ENCODE results near the gene ATP2B2.

The ATP2B2 gene

GRCh38 chr3:10428406-10429091 is 76.8 kb downstream of the ATP2B2 start:
- no peak for DNase-seq (ENCODE audit: low read depth in 2 of 2)

GRCh38 chr3:10426346-10427220 is 78.8 kb downstream of the ATP2B2 start:
- DNase-seq (ENCODE audit: low read depth in 2 of 2): no peak

GRCh38 chr3:10423171-10423882 is 82.1 kb downstream of the ATP2B2 start:
- no peak for DNase-seq (ENCODE audit: low read depth in 2 of 2)

GRCh38 chr3:10421996-10422395 is 83.4 kb downstream of the ATP2B2 start:
- DNase-seq (ENCODE audit: low read depth in 2 of 2): no peak

- DNase-seq (ENCODE audit: low read depth in 2 of 2): no peak
These were observed 84.5 kb downstream of the ATP2B2 start for GRCh38 chr3:10420745-10421475.

GRCh38 chr3:10419637-10420232 is 85.7 kb downstream of the ATP2B2 start:
- DNase-seq (ENCODE audit: low read depth in 2 of 2): peak; percentile 19 to 22

- no peak for DNase-seq (ENCODE audit: low read depth in 2 of 2)
These were observed 87.5 kb downstream of the ATP2B2 start for GRCh38 chr3:10417847-10418246.

- DNase-seq (ENCODE audit: low read depth in 2 of 2): no peak
These were observed 88.6 kb downstream of the ATP2B2 start for GRCh38 chr3:10416730-10417300.

GRCh38 chr3:10413041-10413440 is 92.3 kb downstream of the ATP2B2 start:
- no peak for DNase-seq (ENCODE audit: low read depth in 2 of 2)

- no peak for DNase-seq (ENCODE audit: low read depth in 2 of 2)
These were observed 93.6 kb downstream of the ATP2B2 start for GRCh38 chr3:10411598-10412332.

- no peak for DNase-seq (ENCODE audit: low read depth in 2 of 2)
These were observed 94.9 kb downstream of the ATP2B2 start for GRCh38 chr3:10410383-10411002.

GRCh38 chr3:10408680-10409079 is 96.7 kb downstream of the ATP2B2 start:
- DNase-seq (ENCODE audit: low read depth in 2 of 2): no peak

- DNase-seq (ENCODE audit: low read depth in 2 of 2): no peak
These were observed 98.0 kb downstream of the ATP2B2 start for GRCh38 chr3:10407361-10407760.

- no peak for DNase-seq (ENCODE audit: low read depth in 2 of 2)
These were observed 99.0 kb downstream of the ATP2B2 start for GRCh38 chr3:10406414-10406813.

GRCh38 chr3:10405816-10406215 is 99.6 kb downstream of the ATP2B2 start:
- DNase-seq (ENCODE audit: low read depth in 2 of 2): no peak

- no peak for DNase-seq (ENCODE audit: low read depth in 2 of 2)
These were observed 100.5 kb downstream of the ATP2B2 start for GRCh38 chr3:10404876-10405275.

GRCh38 chr3:10404377-10404776 is 101.0 kb downstream of the ATP2B2 start:
- DNase-seq (ENCODE audit: low read depth in 2 of 2): no peak

- no peak for DNase-seq (ENCODE audit: low read depth in 2 of 2)
These were observed 103.2 kb downstream of the ATP2B2 start for GRCh38 chr3:10401990-10402761.

All from stimulated activated CD4-positive, alpha-beta T cell treated with anti-CD3 and anti-CD28 coated beads, Interleukin-15, amount 100 ng/mL, for 48 hours (primary cell).